AG04449 (cell line): ENCODE data around the gene GNAO1.

Source experiments
- CTCF ChIA-PET: fragments of 350-600 bp; formaldehyde crosslinking; extraction: SDS; loops from one replicate; lab custom pipeline; 2021; ENCODE audit warnings: antibody characterized with exemption; lab: Yijun Ruan, JAX
- POLR2A ChIA-PET: fragments of 400-600, 350-600 bp; formaldehyde crosslinking; extraction: SDS; loops from one replicate; lab custom pipeline; 2020; ENCODE audit warnings: antibody characterized with exemption, inconsistent platforms; lab: Yijun Ruan, JAX
- DNase-seq: peaks from one replicate; pipeline ENCODE4 v3.0.0-alpha.2; 2010; ENCODE audit warnings: low read depth, low spot score
- H3K4me3 ChIP-seq: 2 replicates; pipeline ENCODE4 v1.5.1; 2011; ENCODE audit warnings: low read depth, mild to moderate bottlenecking, control low read depth, low read length
- CTCF ChIP-seq: IDR thresholded peaks from one replicate; pipeline ENCODE4 v1.5.1; 2011; ENCODE audit warnings: mild to moderate bottlenecking, moderate library complexity, low read length, control low read depth, inconsistent platforms; ENCODE audit not compliant: insufficient read depth; ENCODE audit errors: missing control alignments

GNAO1 gene

GRCh38 chr16:56191156-56191815 lies at the start of gene GNAO1:
GNAO1 (plus strand) TSS chr16:56191489; CDS start chr16:56192236, 747 bp downstream.
- POLR2A ChIA-PET, result interaction anchor here (0.7 kb wide), 1 partner anchor 79 kb away, joined by 4 read pairs; no protein-coding TSS in a partner anchor
- DNase-seq, result no peak
- H3K4me3 ChIP-seq, result peak within 1 kb of the TSS; percentile 57
- CTCF ChIA-PET, result no interaction called here
- TF ChIP-seq CTCF, result no peak

- DNase-seq, result no peak
- no peak for TF ChIP-seq CTCF
- POLR2A ChIA-PET, result no interaction called here
- no peak overlapping the region for H3K4me3 ChIP-seq
- CTCF ChIA-PET, result no interaction called here
Measured at GRCh38 chr16:56143666-56144065, 47.6 kb upstream of the GNAO1 start.

GRCh38 chr16:56145369-56145768 lies 45.9 kb upstream of the GNAO1 start:
- TF ChIP-seq CTCF, result no peak
- no peak for DNase-seq
- ChIA-PET CTCF (no interaction called here), POLR2A (no interaction called here)
- H3K4me3 ChIP-seq, result no peak overlapping the region

- ChIA-PET CTCF (no interaction called here), POLR2A (no interaction called here)
- H3K4me3 ChIP-seq, result no peak overlapping the region
- no peak for DNase-seq
- TF ChIP-seq CTCF, result no peak
Measured at GRCh38 chr16:56151621-56152020, 39.7 kb upstream of the GNAO1 start.

- no peak for TF ChIP-seq CTCF
- ChIA-PET POLR2A (no interaction called here), CTCF (no interaction called here)
- no peak overlapping the region for H3K4me3 ChIP-seq
- DNase-seq, result no peak
Measured at GRCh38 chr16:56161658-56162057, 29.6 kb upstream of the GNAO1 start.

GRCh38 chr16:56163089-56163488 lies 28.2 kb upstream of the GNAO1 start:
- H3K4me3 ChIP-seq, result no peak overlapping the region
- ChIA-PET POLR2A (no interaction called here), CTCF (interaction anchor here (2.9 kb wide), 1 partner anchor 155 kb away, joined by 8 read pairs; no protein-coding TSS in a partner anchor)
- TF ChIP-seq CTCF, result no peak
- DNase-seq, result no peak
